H9 (cell line): ENCODE results near the gene TEAD2. TPM values are rescaled to one million over a fixed set of nuclear protein-coding genes. Genes with fewer than 3 reads are reported as not detected.

Experiments used
- DNase-seq: peaks from one replicate; pipeline ENCODE4 v3.0.0-alpha.2; 2017
- H2AFZ ChIP-seq: one replicate; pipeline ENCODE4 v1.6.1; 2013; ENCODE audit warnings: mild to moderate bottlenecking, low read length, control low read depth, moderate library complexity
- H2AK5ac ChIP-seq: 2 replicates; pipeline ENCODE4 v1.6.1; 2013; ENCODE audit warnings: low read length, control low read depth, mixed read lengths; ENCODE audit not compliant: insufficient read length
- H2BK120ac ChIP-seq: one replicate; pipeline ENCODE4 v1.6.1; 2013; ENCODE audit warnings: low read depth, mild to moderate bottlenecking, low read length, control low read depth, inconsistent platforms; ENCODE audit not compliant: poor library complexity, severe bottlenecking
- H2BK12ac ChIP-seq: 2 replicates; pipeline ENCODE4 v1.6.1; 2013; ENCODE audit warnings: low read length, control low read depth, mixed read lengths, low read depth; ENCODE audit not compliant: insufficient read length
- H2BK15ac ChIP-seq: 2 replicates; pipeline ENCODE4 v1.6.1; 2013; ENCODE audit warnings: low read depth, low read length, control low read depth
- H2BK20ac ChIP-seq: one replicate; pipeline ENCODE4 v1.6.1; 2013; ENCODE audit warnings: low read depth, mild to moderate bottlenecking, low read length, control low read depth, inconsistent platforms; ENCODE audit not compliant: poor library complexity, severe bottlenecking
- H2BK5ac ChIP-seq: 2 replicates; pipeline ENCODE4 v1.6.1; 2013; ENCODE audit warnings: low read length, control low read depth, mixed read lengths; ENCODE audit not compliant: insufficient read length
- H3K14ac ChIP-seq: 2 replicates; pipeline ENCODE4 v1.6.1; 2013; ENCODE audit warnings: low read length, control low read depth; ENCODE audit not compliant: insufficient read depth
- H3K18ac ChIP-seq: 2 replicates; pipeline ENCODE4 v1.6.1; 2013; ENCODE audit warnings: low read depth, mild to moderate bottlenecking, mixed read lengths, low read length, control low read depth; ENCODE audit not compliant: insufficient read length
- H3K23ac ChIP-seq: 2 replicates; pipeline ENCODE4 v1.6.1; 2013; ENCODE audit warnings: low read length, control low read depth, mixed read lengths, low read depth; ENCODE audit not compliant: insufficient read length
- H3K23me2 ChIP-seq: 2 replicates; pipeline ENCODE4 v1.6.1; 2013; ENCODE audit warnings: low read depth, mild to moderate bottlenecking, mixed read lengths, low read length, control low read depth; ENCODE audit not compliant: insufficient read length, poor library complexity, severe bottlenecking
- H3K27ac ChIP-seq: 2 replicates; pipeline ENCODE4 v1.5.1; 2013; ENCODE audit warnings: low read length, control low read depth, mixed read lengths, low read depth; ENCODE audit not compliant: insufficient read length
- H3K27me3 ChIP-seq: 2 replicates; pipeline ENCODE4 v1.6.1; 2013; ENCODE audit warnings: low read length, control low read depth, inconsistent platforms; ENCODE audit not compliant: insufficient read depth
- H3K4ac ChIP-seq: 2 replicates; pipeline ENCODE4 v1.6.1; 2013; ENCODE audit warnings: low read depth, mild to moderate bottlenecking, control low read depth, inconsistent platforms, low read length, moderate library complexity
- H3K4me1 ChIP-seq: 2 replicates; pipeline ENCODE4 v1.6.1; 2013; ENCODE audit warnings: low read length, control low read depth, inconsistent platforms; ENCODE audit not compliant: insufficient read depth
- H3K4me2 ChIP-seq: 2 replicates; pipeline ENCODE4 v1.6.1; 2013; ENCODE audit warnings: low read length, control low read depth, mixed read lengths; ENCODE audit not compliant: insufficient read length, insufficient read depth
- H3K56ac ChIP-seq: 2 replicates; pipeline ENCODE4 v1.6.1; 2013; ENCODE audit warnings: low read depth, mild to moderate bottlenecking, mixed read lengths, low read length, control low read depth; ENCODE audit not compliant: insufficient read length
- H3K79me1 ChIP-seq: 2 replicates; pipeline ENCODE4 v1.6.1; 2013; ENCODE audit warnings: low read depth, mild to moderate bottlenecking, moderate library complexity, low read length, control low read depth, inconsistent platforms; ENCODE audit not compliant: insufficient read depth, poor library complexity, severe bottlenecking
- H3K79me2 ChIP-seq: 2 replicates; pipeline ENCODE4 v1.6.1; 2013; ENCODE audit warnings: low read length, control low read depth, inconsistent platforms; ENCODE audit not compliant: insufficient read depth
- H3K9ac ChIP-seq: 2 replicates; pipeline ENCODE4 v1.6.1; 2013; ENCODE audit warnings: low read length, control low read depth, mixed read lengths; ENCODE audit not compliant: insufficient read length; ENCODE audit errors: extremely low read depth
- H3K9me3 ChIP-seq: one replicate; pipeline ENCODE4 v1.6.1; 2013; ENCODE audit warnings: low read depth, low read length, inconsistent platforms; ENCODE audit not compliant: control insufficient read depth
- H3T11ph ChIP-seq: one replicate; pipeline ENCODE4 v1.6.1; 2013; ENCODE audit warnings: mild to moderate bottlenecking, low read length, control low read depth, inconsistent platforms
- H4K20me1 ChIP-seq: one replicate; pipeline ENCODE4 v1.6.1; 2013; ENCODE audit not compliant: control insufficient read depth, insufficient read length, insufficient read depth
- H4K5ac ChIP-seq: 2 replicates; pipeline ENCODE4 v1.6.1; 2013; ENCODE audit warnings: low read depth, mild to moderate bottlenecking, mixed read lengths, low read length, control low read depth; ENCODE audit not compliant: insufficient read length
- H4K8ac ChIP-seq: replicated peaks from 2 replicates; pipeline ENCODE4 v1.6.1; 2013; ENCODE audit warnings: low read length, control low read depth, mixed read lengths, low read depth; ENCODE audit not compliant: insufficient read length
- H4K91ac ChIP-seq: 2 replicates; pipeline ENCODE4 v1.6.1; 2013; ENCODE audit warnings: low read depth, mild to moderate bottlenecking, moderate library complexity, mixed read lengths, low read length, control low read depth; ENCODE audit not compliant: insufficient read length
- H3K27ac Mint-ChIP-seq, 3 experiments: 2 replicates in 2 of 3; 3 replicates in 1 of 3; pipeline ENCODE4 v1.8.0; 2020 to 2021; ENCODE audit warnings: mixed read lengths in 3 of 3, mild to moderate bottlenecking in 1 of 3, moderate library complexity in 1 of 3
- H3K27me3 Mint-ChIP-seq: 2 replicates; pipeline ENCODE4 v1.8.0; 2021; ENCODE audit warnings: low read depth, mild to moderate bottlenecking, moderate library complexity, mixed read lengths
- H3K36me3 Mint-ChIP-seq, 3 experiments: 2 replicates in 2 of 3; 3 replicates in 1 of 3; pipeline ENCODE4 v1.8.0; 2020 to 2021; ENCODE audit warnings: low read depth in 3 of 3, mixed read lengths in 3 of 3; ENCODE audit not compliant: insufficient read depth in 1 of 3
- H3K4me1 Mint-ChIP-seq, 2 experiments: 2 replicates each; pipeline ENCODE4 v1.8.0; 2020; ENCODE audit warnings: mixed read lengths in 2 of 2
- H3K4me3 Mint-ChIP-seq, 2 experiments: 2 replicates in 1 of 2; 3 replicates in 1 of 2; pipeline ENCODE4 v1.8.0; 2020 to 2021; ENCODE audit warnings: mild to moderate bottlenecking in 2 of 2, mixed read lengths in 2 of 2, moderate library complexity in 1 of 2
- H3K9me3 Mint-ChIP-seq, 2 experiments: 2 replicates in 1 of 2; 3 replicates in 1 of 2; pipeline ENCODE4 v1.8.0; 2020; ENCODE audit warnings: mild to moderate bottlenecking in 2 of 2, mixed read lengths in 2 of 2, moderate library complexity in 1 of 2
- CTCF ChIP-seq: fragments of 200-600 bp; sonication (generic); conservative IDR thresholded peaks from 3 replicates; pipeline ENCODE4 v1.8.0; 2021; ENCODE audit warnings: antibody characterized with exemption, mild to moderate bottlenecking
- total RNA-seq: library from RNA; stranded (reverse); gene quantifications from 2 replicates; pipeline ENCODE4 v1.2.1, GENCODE V29; 2021

Gene TEAD2
- total RNA-seq, 1 experiment from 2014 or later, result 126 TPM

- Histone ChIP-seq H4K8ac (no peak overlapping the region), H3K56ac (no peak overlapping the region), H2BK5ac (no peak overlapping the region), H3K9me3 (peaks cover 11% of the 10 kb centered on the region), H2BK20ac (no peak overlapping the region), H3K23ac (no peak overlapping the region), H3K23me2 (peaks cover 8% of the 10 kb centered on the region), H2BK15ac (no peak overlapping the region), H3K79me1 (no peaks in the 10 kb centered on the region), H3K27ac (no peak overlapping the region), H3K4me1 (no peaks in the 10 kb centered on the region; the same call in 1 of the 2 replicates), H3T11ph (no peak overlapping the region), H3K27me3 (no peaks in the 10 kb centered on the region), H3K4ac (no peak overlapping the region), H4K20me1 (no peaks in the 10 kb centered on the region), H2AK5ac (no peak overlapping the region), H2AFZ (no peak overlapping the region), H2BK12ac (no peak overlapping the region), H3K4me2 (no peak overlapping the region), H4K5ac (no peak overlapping the region), H2BK120ac (no peak overlapping the region), H3K18ac (no peak overlapping the region), H3K79me2 (peaks cover 2% of the 10 kb centered on the region; the same call in 1 of the 2 replicates), H4K91ac (no peak overlapping the region), H3K14ac (no peak overlapping the region), H3K9ac (no peak overlapping the region)
- Mint-ChIP-seq H3K36me3 (peaks cover 10 to 16% (median 12%) of the 10 kb centered on the region in 3 experiments), H3K9me3 (peaks cover 16 to 22% of the 10 kb centered on the region in 2 experiments), H3K27ac (no peak overlapping the region), H3K4me1 (peaks cover 0 to 5% of the 10 kb centered on the region in 2 experiments; a peak in 1 of 4 replicates), H3K27me3 (peaks cover 8% of the 10 kb centered on the region), H3K4me3 (no peak overlapping the region)
- no peak for DNase-seq
- no peak for TF ChIP-seq CTCF
Observed at GRCh38 chr19:49366110-49366509, 3.9 kb upstream of the TEAD2 start.
